HepG2 (cell line): Measurements from ENCODE around the gene ACP7. TPM values are rescaled to one million over a fixed set of nuclear protein-coding genes. Genes with fewer than 3 reads are reported as not detected.

ENCODE experiments used
- CBFB ChIP-seq: sonication (generic); formaldehyde crosslinking; IDR thresholded peaks from 2 replicates; pipeline ENCODE4 v1.4.0; 2020; ENCODE audit warnings: missing genetic modification reagents
- DMAP1 ChIP-seq: IDR thresholded peaks from 2 replicates; pipeline ENCODE4 v1.6.1; 2016
- E2F1 ChIP-seq: sonication (generic); formaldehyde crosslinking; IDR thresholded peaks from 2 replicates; pipeline ENCODE4 v1.5.0; 2020; ENCODE audit warnings: missing genetic modification reagents
- GPBP1L1 ChIP-seq: sonication (generic); formaldehyde crosslinking; IDR thresholded peaks from 2 replicates; pipeline ENCODE4 v1.5.0; 2020; ENCODE audit warnings: mild to moderate bottlenecking, missing genetic modification reagents
- GPN1 ChIP-seq: sonication (generic); formaldehyde crosslinking; IDR thresholded peaks from 2 replicates; pipeline ENCODE4 v1.5.1; 2020; ENCODE audit warnings: missing genetic modification reagents, borderline replicate concordance
- JARID2 ChIP-seq: sonication (generic); formaldehyde crosslinking; IDR thresholded peaks from 2 replicates; pipeline ENCODE4 v1.8.1; 2023; ENCODE audit warnings: missing genetic modification reagents, inconsistent platforms; ENCODE audit not compliant: insufficient replicate concordance
- MAF1 ChIP-seq: sonication (generic); formaldehyde crosslinking; IDR thresholded peaks from 2 replicates; pipeline ENCODE4 v1.5.0; 2020; ENCODE audit warnings: missing genetic modification reagents, borderline replicate concordance
- POGK ChIP-seq: sonication (generic); formaldehyde crosslinking; conservative IDR thresholded peaks from 2 replicates; pipeline ENCODE4 v1.8.0; 2022; ENCODE audit warnings: mild to moderate bottlenecking, moderate library complexity, missing genetic modification reagents
- SIN3B ChIP-seq: fragments of 150-350 bp; IDR thresholded peaks from 2 replicates; pipeline ENCODE4 v1.6.1; 2014; ENCODE audit warnings: low read length
- THAP8 ChIP-seq: sonication (generic); formaldehyde crosslinking; IDR thresholded peaks from 2 replicates; pipeline ENCODE4 v1.5.1; 2020; ENCODE audit warnings: missing genetic modification reagents, mild to moderate bottlenecking, borderline replicate concordance
- TRAFD1 ChIP-seq: sonication (generic); formaldehyde crosslinking; IDR thresholded peaks from 2 replicates; pipeline ENCODE4 v1.5.1; 2020; ENCODE audit warnings: missing genetic modification reagents, mild to moderate bottlenecking, borderline replicate concordance
- ZBTB42 ChIP-seq: sonication (generic); formaldehyde crosslinking; IDR thresholded peaks from 2 replicates; pipeline ENCODE4 v1.5.0; 2020; ENCODE audit warnings: mild to moderate bottlenecking, missing genetic modification reagents
- ZBTB49 ChIP-seq: sonication (generic); formaldehyde crosslinking; IDR thresholded peaks from 2 replicates; pipeline ENCODE4 v1.4.0; 2020; ENCODE audit warnings: missing genetic modification reagents, borderline replicate concordance
- ZBTB7A ChIP-seq: sonication (generic); formaldehyde crosslinking; IDR thresholded peaks from 2 replicates; pipeline ENCODE4 v1.8.0; 2022; ENCODE audit warnings: mild to moderate bottlenecking, missing genetic modification reagents
- ZFP36 ChIP-seq: fragments of 150-350 bp; IDR thresholded peaks from 2 replicates; pipeline ENCODE4 v1.6.1; 2018; ENCODE audit warnings: borderline replicate concordance, low read length, low read depth; ENCODE audit not compliant: partially characterized antibody
- ZNF282 ChIP-seq: fragments of 450-650 bp; IDR thresholded peaks from 2 replicates; pipeline ENCODE4 v1.6.1; 2018; ENCODE audit not compliant: partially characterized antibody
- ZNF549 ChIP-seq: sonication (generic); formaldehyde crosslinking; IDR thresholded peaks from 2 replicates; pipeline ENCODE4 v1.5.0; 2020; ENCODE audit warnings: missing genetic modification reagents
- ZNF644 ChIP-seq: IDR thresholded peaks from 2 replicates; pipeline ENCODE4 v1.6.1; 2016; ENCODE audit warnings: low read depth
- ZNF7 ChIP-seq: IDR thresholded peaks from 2 replicates; pipeline ENCODE4 v1.6.1; 2016; ENCODE audit warnings: missing biosample characterization, missing genetic modification reagents
- ZNF788 ChIP-seq: sonication (generic); formaldehyde crosslinking; IDR thresholded peaks from 2 replicates; pipeline ENCODE4 v1.5.0; 2020; ENCODE audit warnings: mild to moderate bottlenecking, missing genetic modification reagents, borderline replicate concordance
- polyA plus RNA-seq, 8 experiments: library from polyadenylated mRNA; depleted of rRNA in 3 of 8; stranded (reverse) in 7 of 8; unstranded in 1 of 8; fragments of >200 nt; fragmentation: Illumina TruSeq in 4 of 8; extraction: Trizol in 4 of 8; gene quantifications; 2 replicates each; pipeline versions ENCODE4 v1.2.1 to v1.2.3, GENCODE V29; 2011 to 2016; ENCODE audit warnings: low read depth in 4 of 8, missing spikeins in 1 of 8, mixed read lengths in 1 of 8; ENCODE audit not compliant: insufficient read depth in 1 of 8
- total RNA-seq, 5 experiments: library from RNA; depleted of rRNA; stranded (reverse); fragments of >200 nt; fragmentation: Illumina TruSeq; extraction: Trizol; gene quantifications; 2 replicates each; pipeline ENCODE4 v1.2.3, GENCODE V29; 2016; ENCODE audit warnings: low read depth in 1 of 5

Gene ACP7
- total and polyA plus RNA-seq, 2 of the 13 experiments (the other 11 are each of a cell fraction or from before 2014, with no cell fraction given): not detected

GRCh38 chr19:39125554-39126311 lies 41.6 kb downstream of the ACP7 start, which contains the start of gene PAK4 (continued):
- TF ChIP-seq GPBP1L1 (CRISPR knock-in tag) (no peak), JARID2 (CRISPR knock-in tag) (no peak), SIN3B (peak; percentile 52; the same call in 1 of the 2 replicates), ZBTB7A (peak; percentile 99), TRAFD1 (CRISPR knock-in tag) (0 out of 2 replicates have a peak, but pooled peaks have one; percentile 23), THAP8 (peak; percentile 29; the same call in 1 of the 2 replicates), ZFP36 (no peak), ZNF282 (no peak), ZNF549 (CRISPR knock-in tag) (no peak), CBFB (CRISPR knock-in tag) (no peak), DMAP1 (CRISPR knock-in tag) (peak; percentile 73; the same call in 1 of the 2 replicates), ZNF7 (CRISPR knock-in tag) (no peak), POGK (CRISPR knock-in tag) (peak; percentile 88), MAF1 (CRISPR knock-in tag) (0 out of 2 replicates have a peak, but pooled peaks have one; percentile 42), ZBTB49 (CRISPR knock-in tag) (no peak), E2F1 (CRISPR knock-in tag) (peak; percentile 20), ZBTB42 (CRISPR knock-in tag) (0 out of 2 replicates have a peak, but pooled peaks have one; percentile 37), ZNF644 (no peak), ZNF788 (CRISPR knock-in tag) (peak; percentile 90; the same call in 1 of the 2 replicates), GPN1 (no peak)
